IMR-90 (cell line): ENCODE measurements around the gene WNT3. TPM values are rescaled to one million over a fixed set of nuclear protein-coding genes. Genes with fewer than 3 reads are reported as not detected.
A peak's percentile ranks its signal among the peaks of the same experiment; 100 is the strongest.

Experiments used
- ATAC-seq: fragments of 200-7000 bp; cut with Tn5 transposase; 2 replicates; pipeline ENCODE4 v1.9.1; 2020; ENCODE audit warnings: low read depth, mild to moderate bottlenecking, moderate library complexity
- BruUV-seq: library from RNA; stranded (reverse); fragments of 400-500 nt; replicated peaks from 2 replicates; lab custom pipeline; 2021; lab: Mats Ljungman, UMichigan
- CTCF ChIA-PET: fragments of 300-600 bp; formaldehyde crosslinking; extraction: SDS; loops from one replicate; lab custom pipeline; 2021; ENCODE audit warnings: antibody characterized with exemption; lab: Yijun Ruan, JAX
- POLR2A ChIA-PET: fragments of 300-600 bp; sonication (Branson Sonifier 250); formaldehyde crosslinking; loops from one replicate; lab custom pipeline; 2022; ENCODE audit warnings: antibody characterized with exemption; ENCODE audit not compliant: unreplicated experiment; lab: Charles Lee
- DNase-seq: peaks from one replicate; pipeline ENCODE4 v3.0.0; 2013
- H2AFZ ChIP-seq: replicated peaks from 2 replicates; pipeline ENCODE3; 2013; ENCODE audit warnings: low read length, mild to moderate bottlenecking; ENCODE audit not compliant: poor library complexity
- H2AK5ac ChIP-seq: 2 replicates; pipeline ENCODE4 v1.6.1; 2013; ENCODE audit warnings: low read depth, low read length, inconsistent platforms
- H2AK9ac ChIP-seq: replicated peaks from 2 replicates; pipeline ENCODE3; 2013; ENCODE audit warnings: mild to moderate bottlenecking, low read depth, low read length, moderate library complexity; ENCODE audit not compliant: poor library complexity
- H2BK120ac ChIP-seq: 2 replicates; pipeline ENCODE4 v1.6.1; 2013; ENCODE audit warnings: low read depth, low read length, inconsistent platforms
- H2BK15ac ChIP-seq: 3 replicates; pipeline ENCODE4 v1.6.1; 2013; ENCODE audit warnings: low read depth, low read length, inconsistent platforms
- H2BK20ac ChIP-seq: 2 replicates; pipeline ENCODE4 v1.6.1; 2013; ENCODE audit warnings: low read depth, mild to moderate bottlenecking, inconsistent platforms, low read length, moderate library complexity
- H2BK5ac ChIP-seq: 2 replicates; pipeline ENCODE4 v1.6.1; 2013; ENCODE audit warnings: mild to moderate bottlenecking, low read depth, low read length, inconsistent platforms; ENCODE audit not compliant: poor library complexity, severe bottlenecking
- H3K14ac ChIP-seq: replicated peaks from 2 replicates; pipeline ENCODE4 v1.6.1; 2013; ENCODE audit warnings: low read depth, low read length, inconsistent platforms
- H3K18ac ChIP-seq: 2 replicates; pipeline ENCODE4 v1.6.1; 2013; ENCODE audit warnings: low read depth, low read length, control low read depth
- H3K23ac ChIP-seq: 2 replicates; pipeline ENCODE4 v1.6.1; 2013; ENCODE audit warnings: low read depth, low read length, inconsistent platforms
- H3K27ac ChIP-seq: 2 replicates; pipeline ENCODE4 v1.5.1; 2013; ENCODE audit warnings: mild to moderate bottlenecking, control low read depth, low read length; ENCODE audit not compliant: insufficient read depth
- H3K27me3 ChIP-seq: 2 replicates; pipeline ENCODE4 v1.6.1; 2013; ENCODE audit warnings: low read length; ENCODE audit not compliant: control insufficient read depth, insufficient read depth
- H3K36me3 ChIP-seq: 2 replicates; pipeline ENCODE4 v1.6.1; 2013; ENCODE audit warnings: low read length, mixed read lengths; ENCODE audit not compliant: control insufficient read depth, insufficient read depth
- H3K4ac ChIP-seq: 2 replicates; pipeline ENCODE4 v1.6.1; 2013; ENCODE audit warnings: low read depth, low read length, inconsistent platforms
- H3K4me1 ChIP-seq: 2 replicates; pipeline ENCODE4 v1.6.1; 2013; ENCODE audit warnings: low read length, mixed read lengths; ENCODE audit not compliant: control insufficient read depth, insufficient read depth
- H3K4me2 ChIP-seq: 2 replicates; pipeline ENCODE4 v1.6.1; 2013; ENCODE audit warnings: low read depth, mild to moderate bottlenecking, control low read depth, low read length, moderate library complexity
- H3K4me3 ChIP-seq: 2 replicates; pipeline ENCODE4 v1.5.1; 2013; ENCODE audit warnings: low read depth, mild to moderate bottlenecking, control low read depth, low read length, moderate library complexity; ENCODE audit not compliant: insufficient read depth
- H3K56ac ChIP-seq: 2 replicates; pipeline ENCODE4 v1.6.1; 2013; ENCODE audit warnings: low read length, inconsistent platforms; ENCODE audit not compliant: insufficient read depth; ENCODE audit errors: extremely low read depth
- H3K79me1 ChIP-seq, 2 experiments: 2 replicates each; pipeline ENCODE4 v1.6.1; 2013; ENCODE audit warnings: low read length in 2 of 2, inconsistent platforms in 1 of 2, low read depth in 1 of 2
- H3K9ac ChIP-seq: 2 replicates; pipeline ENCODE4 v1.6.1; 2013; ENCODE audit warnings: low read depth, low read length, control low read depth
- H3K9me1 ChIP-seq: 2 replicates; pipeline ENCODE4 v1.6.1; 2013; ENCODE audit warnings: low read length, inconsistent platforms; ENCODE audit not compliant: insufficient read depth
- H3K9me3 ChIP-seq: 2 replicates; pipeline ENCODE4 v1.6.1; 2013; ENCODE audit warnings: low read length; ENCODE audit not compliant: control insufficient read depth, insufficient read depth
- H4K20me1 ChIP-seq: 2 replicates; pipeline ENCODE4 v1.6.1; 2013; ENCODE audit warnings: low read length, inconsistent platforms; ENCODE audit not compliant: insufficient read depth
- H4K5ac ChIP-seq: 2 replicates; pipeline ENCODE4 v1.6.1; 2013; ENCODE audit warnings: mild to moderate bottlenecking, low read depth, low read length, control low read depth
- H4K8ac ChIP-seq, 2 experiments: 2 replicates each; pipeline ENCODE4 v1.6.1; 2013; ENCODE audit warnings: low read depth in 2 of 2, low read length in 2 of 2, control low read depth in 1 of 2, inconsistent platforms in 1 of 2
- H4K91ac ChIP-seq: 2 replicates; pipeline ENCODE4 v1.6.1; 2013; ENCODE audit warnings: low read depth, low read length, inconsistent platforms; ENCODE audit not compliant: insufficient read depth
- CHD1 ChIP-seq: IDR thresholded peaks from 2 replicates; pipeline ENCODE4 v1.6.1; 2012; ENCODE audit warnings: low read depth, low read length, improper control_type of control experiment
- MXI1 ChIP-seq: IDR thresholded peaks from 2 replicates; pipeline ENCODE4 v1.6.1; 2012; ENCODE audit warnings: low read depth, mild to moderate bottlenecking, low read length, moderate library complexity, borderline replicate concordance
- NFE2L2 ChIP-seq: fragments of 150-350 bp; IDR thresholded peaks from 2 replicates; pipeline ENCODE4 v1.6.1; 2016; ENCODE audit warnings: low read depth, mild to moderate bottlenecking, low read length
- RAD21 ChIP-seq: IDR thresholded peaks from 2 replicates; pipeline ENCODE4 v1.6.1; 2012; ENCODE audit warnings: low read length, improper control_type of control experiment
- RFX5 ChIP-seq: IDR thresholded peaks from 2 replicates; pipeline ENCODE4 v1.8.0; 2012; ENCODE audit warnings: low read depth, mild to moderate bottlenecking, low read length, moderate library complexity
- SMC3 ChIP-seq: fragments of 150-350 bp; IDR thresholded peaks from 2 replicates; pipeline ENCODE4 v1.6.1; 2016; ENCODE audit warnings: low read depth, mild to moderate bottlenecking, antibody characterized with exemption, low read length, moderate library complexity
- WGBS, 2 experiments: methylation state at CpG; one replicate each; pipeline versions ENCODE4 v1.1.5 to v1.1.7; 2013; ENCODE audit warnings: missing lambda C conversion rate in 2 of 2; ENCODE audit not compliant: insufficient read length in 1 of 2; ENCODE audit errors: extremely low coverage in 2 of 2; 5-methylcytosine and 5-hydroxymethylcytosine counted together
- dilution Hi-C: fragments of 300-500 bp; cut with HindIII; formaldehyde crosslinking; loops from one replicate; pipeline ENCODE4 v1.14.3; 2018; ENCODE audit warnings: low sequenced_read_pairs; ENCODE audit not compliant: unreplicated experiment
- in situ Hi-C: fragments of 300-500 bp; cut with MboI; formaldehyde crosslinking; loops from 3 replicates; pipeline ENCODE4 v1.14.3; 2019; ENCODE audit warnings: low sequenced_read_pairs, inconsistent platforms, mixed read lengths
- intact Hi-C: fragments of 100-400 bp; cut with micrococcal nuclease; formaldehyde crosslinking; loops from 2 replicates; pipeline ENCODE4 v1.10.0; 2022
- polyA plus RNA-seq, 3 experiments: library from polyadenylated mRNA; depleted of rRNA; stranded (reverse); fragments of >200 nt; gene quantifications; 2 replicates each; pipeline ENCODE4 v1.2.3, GENCODE V29; 2012; ENCODE audit warnings: low replicate concordance in 1 of 3
- total RNA-seq: library from RNA; depleted of rRNA; stranded (reverse); fragments of >200 nt; gene quantifications from 2 replicates; pipeline ENCODE4 v1.2.3, GENCODE V29; 2012

Gene WNT3
- total and polyA plus RNA-seq, 2 of the 4 experiments (the other 2 are of a cell fraction): 0.72 to 1.0 TPM

DNA sequence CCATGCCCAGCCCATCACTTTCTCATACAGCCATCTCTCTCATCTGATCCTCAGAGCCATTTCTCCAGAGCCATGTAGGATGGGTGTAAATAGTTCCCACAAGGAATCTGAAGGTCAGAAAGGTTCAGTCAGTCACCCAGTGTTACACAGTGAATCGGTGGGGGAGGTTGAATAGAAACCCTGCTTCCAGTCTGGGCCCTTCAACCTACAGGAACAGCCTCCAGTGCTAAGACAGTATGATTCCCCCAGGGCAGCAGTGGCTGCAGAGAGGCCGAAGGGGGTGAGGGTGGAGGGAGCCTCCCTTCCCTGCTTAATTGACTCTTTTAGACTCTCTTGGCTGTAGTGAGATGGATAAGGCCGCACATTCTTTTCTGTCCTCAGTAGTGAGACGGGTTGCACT, 36.5 kb upstream of the WNT3 start:
- Histone ChIP-seq H3K4ac (no peak overlapping the region), H4K8ac (no peak overlapping the region), H3K56ac (no peak overlapping the region), H3K36me3 (no peaks in the 10 kb centered on the region), H2AFZ (peak overlapping the region; percentile 43), H4K20me1 (0 out of 2 replicates have a peak, but pooled peaks cover 5% of the 10 kb centered on the region), H2BK5ac (no peak overlapping the region), H2BK120ac (no peak overlapping the region), H2AK9ac (no peak overlapping the region), H4K5ac (no peak overlapping the region), H3K79me1 (no peaks in the 10 kb centered on the region), H4K91ac (no peak overlapping the region), H3K4me3 (no peak overlapping the region), H3K27ac (no peak overlapping the region), H3K4me1 (no peaks in the 10 kb centered on the region; the same call in 1 of the 2 replicates), H3K27me3 (peaks cover 49% of the 10 kb centered on the region), H3K23ac (no peak overlapping the region), H2BK20ac (no peak overlapping the region), H3K18ac (no peak overlapping the region), H3K9ac (no peak overlapping the region), H2AK5ac (no peak overlapping the region), H2BK15ac (no peak overlapping the region), H3K9me1 (no peaks in the 10 kb centered on the region), H3K9me3 (no peaks in the 10 kb centered on the region), H3K4me2 (no peak overlapping the region), H3K14ac (no peak overlapping the region)
- DNase-seq: no peak
- intact Hi-C loops (loop anchor here (5.0 to 10.0 kb wide), 2 partner anchors 60 to 67 kb away; partner anchors contain the start of gene GOSR2), in situ Hi-C loops (loop anchor here (25.0 kb wide), 1 partner anchor 157 kb away; no protein-coding TSS in a partner anchor), dilution Hi-C loops (no loop called here)
- POLR2A ChIA-PET: no interaction called here
- no peak for ATAC-seq
- CTCF ChIA-PET: no interaction called here
- TF ChIP-seq MXI1 (no peak), CHD1 (no peak), NFE2L2 (no peak), SMC3 (no peak), RAD21 (no peak), RFX5 (no peak)
- no TSS peak for BruUV-seq
- 0% methylated on average over 1 of the region's 4 CpGs; no CpG with 5 or more reads in 1 of the 2 experiments for WGBS, 2 experiments
